ENCODE results near the gene ZNF593OS.

ZNF593OS gene

DNA sequence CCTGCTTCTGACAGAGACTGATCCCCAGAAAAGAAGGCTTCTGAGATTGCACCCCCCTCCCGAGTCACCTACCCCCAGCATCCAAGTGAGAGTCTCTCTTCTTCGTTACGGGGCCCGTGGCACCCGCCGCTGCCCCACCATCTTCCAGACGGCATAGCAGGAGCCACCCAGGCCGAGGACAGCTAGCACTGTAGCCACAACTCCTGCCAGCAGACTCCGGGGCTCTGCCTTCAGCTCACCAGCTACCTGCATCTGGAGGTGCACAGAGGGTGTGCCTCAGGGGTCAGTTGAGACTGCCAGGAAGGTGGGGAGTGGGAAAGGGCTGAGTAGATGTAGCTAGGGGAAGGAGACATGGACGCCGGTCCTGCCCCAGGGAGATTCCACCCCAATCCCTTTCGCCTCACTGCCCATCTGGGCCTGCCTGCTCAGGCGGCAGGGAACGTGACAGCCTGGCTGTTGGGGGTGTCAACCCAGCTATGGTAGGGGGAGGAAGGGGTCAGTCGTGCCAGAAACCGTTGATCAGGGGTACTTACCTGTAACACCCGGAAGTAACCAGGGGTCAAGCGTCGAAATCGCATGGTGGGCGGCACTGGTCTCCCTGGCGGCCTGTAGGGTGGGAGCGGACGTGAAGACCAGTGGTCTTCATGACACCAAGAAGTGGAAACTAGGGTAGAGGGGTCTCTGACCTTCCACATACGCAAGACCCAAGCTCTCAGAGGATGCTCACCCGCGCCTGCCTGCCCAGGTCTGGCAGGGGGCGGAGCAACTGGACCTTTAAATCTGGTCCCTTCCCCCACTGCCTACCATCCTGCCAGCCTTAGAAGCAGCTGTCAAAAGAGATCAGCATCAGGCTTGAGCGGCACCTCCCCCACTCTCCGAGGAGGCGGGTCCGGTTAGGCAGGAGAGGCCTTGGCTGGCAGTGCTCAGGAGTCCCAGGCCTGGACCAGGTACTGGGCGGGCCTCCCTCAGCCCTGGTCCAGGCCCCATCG, at the start of gene ZNF593OS:
ZNF593OS (minus strand) TSS at position 749 of the 989 bp plus-strand sequence; CDS start at position 578, 171 bp downstream.
- no peak for DNase-seq

DNA sequence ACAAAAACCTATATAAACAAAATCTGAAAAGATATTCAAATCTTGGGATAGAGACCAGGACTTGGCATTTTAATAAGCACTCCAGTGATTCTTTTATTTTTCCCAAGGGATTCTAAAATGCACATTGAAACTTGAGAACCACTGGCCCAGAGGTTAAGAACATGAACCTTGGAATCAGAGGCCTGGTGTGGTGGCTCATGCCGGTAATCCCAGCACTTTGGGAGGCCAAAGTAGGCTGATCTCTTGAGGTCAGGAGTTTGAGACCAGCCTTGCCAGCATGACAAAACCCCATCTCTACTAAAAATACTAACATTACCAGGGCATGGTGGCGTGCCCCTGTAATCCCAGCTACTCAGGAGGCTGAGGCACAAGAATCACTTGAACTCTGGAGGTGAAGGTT, 49.5 kb upstream of the ZNF593OS start:
- no peak for DNase-seq

DNA sequence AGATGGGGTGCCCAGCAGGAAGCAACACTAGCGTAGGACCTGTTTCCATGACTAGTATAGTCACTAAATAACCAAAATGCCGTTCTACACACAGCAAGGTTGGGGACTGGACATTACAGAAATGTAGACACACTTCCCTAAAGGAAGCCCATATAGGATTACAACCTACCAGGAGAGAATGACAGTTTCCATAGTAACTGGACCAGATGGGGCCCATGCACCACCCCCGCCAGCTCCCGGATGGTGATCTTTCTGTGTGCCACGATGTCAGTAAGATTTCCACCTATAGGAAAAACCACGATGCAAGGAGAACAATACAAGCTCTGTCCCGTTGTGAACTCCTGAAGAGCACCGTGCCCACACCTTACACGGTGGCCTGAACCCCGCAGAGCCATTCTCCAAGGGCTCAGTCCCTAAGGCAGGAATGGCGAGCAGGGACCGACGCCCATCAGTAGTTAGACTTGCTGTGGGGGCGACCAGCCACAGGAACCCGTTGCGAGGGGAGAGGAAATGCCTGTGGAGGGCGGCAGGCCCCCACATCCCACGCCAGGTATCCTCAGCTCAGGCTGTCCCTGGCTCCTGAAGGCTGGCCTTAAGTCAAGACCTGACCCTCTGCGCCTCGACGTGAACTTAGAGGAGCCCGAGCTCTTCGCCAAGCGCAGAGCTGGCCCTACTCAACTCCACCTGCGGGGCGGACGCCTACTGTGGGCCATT, 48.7 kb upstream of the ZNF593OS start:
- no peak for DNase-seq

DNA sequence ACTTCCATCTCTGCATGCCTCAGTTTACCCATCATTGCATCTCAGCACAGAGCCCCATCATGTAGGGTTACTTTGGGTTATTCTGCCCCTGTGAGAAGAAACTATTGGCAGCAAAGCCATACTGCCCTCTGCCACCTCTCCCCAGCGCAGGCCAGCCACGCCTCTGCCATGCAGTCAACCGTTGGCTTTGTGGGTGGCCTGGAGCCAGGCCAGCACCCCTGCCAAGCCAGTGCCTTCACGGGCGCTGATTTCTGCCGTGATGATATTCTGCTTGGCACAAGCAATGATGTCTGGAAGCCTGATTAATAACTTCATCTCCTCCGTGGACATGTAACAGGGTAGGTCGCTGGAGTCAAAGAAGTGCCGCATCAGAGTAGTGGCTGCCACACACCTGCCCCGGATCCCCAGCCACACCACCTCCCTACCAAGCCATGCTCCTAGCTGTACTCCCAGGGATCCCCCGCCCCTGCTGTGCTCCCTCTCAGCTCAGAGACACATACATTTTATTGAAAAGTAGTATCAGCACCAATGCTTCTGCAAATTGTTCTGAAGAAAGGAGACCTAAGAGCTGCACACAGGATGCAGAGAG, 47.4 kb upstream of the ZNF593OS start:
- DNase-seq = no peak

DNA sequence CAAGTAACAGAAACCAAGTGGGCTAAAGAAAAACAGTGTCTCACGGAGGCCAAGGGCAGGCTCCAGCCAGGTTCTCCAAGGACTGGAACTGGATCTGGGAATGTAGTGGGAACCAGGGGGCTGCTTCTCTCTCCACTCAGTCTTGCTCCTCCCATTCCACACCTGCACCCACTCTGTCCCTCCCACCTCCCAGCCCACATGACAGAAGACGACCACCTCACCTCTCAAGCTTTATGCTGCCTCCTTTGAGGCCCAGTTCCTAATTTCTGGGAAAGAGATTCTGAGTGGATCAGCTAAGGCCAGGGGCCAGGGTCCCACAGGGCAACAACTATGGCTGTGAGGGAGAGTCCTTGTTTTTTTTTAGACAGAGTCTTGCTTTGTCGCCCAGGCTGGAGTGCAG, 43.6 kb upstream of the ZNF593OS start:
- DNase-seq = no peak

DNA sequence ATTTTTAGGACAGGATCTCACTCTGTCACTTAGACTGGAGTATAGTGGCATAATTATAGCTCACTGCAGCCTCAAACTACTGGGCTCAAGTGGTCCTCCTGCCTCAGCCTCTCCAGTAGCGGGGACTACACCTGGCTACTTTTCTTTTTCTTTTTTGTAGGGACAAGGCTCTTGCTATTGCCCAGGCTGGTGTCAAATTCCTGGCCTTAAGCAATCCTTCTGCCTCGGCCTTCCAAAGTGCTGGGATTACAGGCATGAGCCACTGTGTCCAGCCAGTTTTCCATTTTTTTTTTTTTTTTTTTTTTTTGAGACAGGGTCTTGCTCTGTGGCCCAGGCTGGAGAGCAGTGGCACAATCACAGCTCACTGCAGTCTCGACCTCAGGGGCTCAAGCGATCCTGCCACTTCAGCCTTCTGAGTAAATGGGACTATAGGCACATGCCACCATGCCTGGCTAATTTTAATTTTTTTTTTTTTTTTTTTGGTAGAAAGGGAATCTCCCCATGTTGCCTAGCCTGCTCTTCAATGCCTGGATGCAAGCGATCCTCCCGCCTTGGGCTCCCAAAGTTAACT, 41.8 kb upstream of the ZNF593OS start:
- no peak for DNase-seq

DNA sequence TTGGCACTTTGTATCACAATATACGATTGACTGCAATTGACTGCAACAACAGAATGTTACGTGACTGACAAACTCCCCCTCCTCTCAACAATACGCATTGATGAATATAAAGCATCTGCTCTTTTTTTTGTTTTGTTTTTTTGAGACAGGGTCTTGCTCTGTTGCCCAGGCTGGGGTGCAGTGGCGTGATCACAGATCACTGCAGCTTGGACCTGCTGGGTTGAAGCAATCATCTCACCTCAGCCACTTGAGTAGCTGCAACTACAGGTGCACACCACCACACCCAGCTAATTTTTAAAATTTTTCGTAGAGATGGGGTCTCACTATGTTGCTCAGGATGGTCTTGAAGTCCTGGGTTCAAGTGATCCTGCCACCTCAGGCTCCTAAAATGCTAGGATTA, 41.1 kb upstream of the ZNF593OS start:
- no peak for DNase-seq

DNA sequence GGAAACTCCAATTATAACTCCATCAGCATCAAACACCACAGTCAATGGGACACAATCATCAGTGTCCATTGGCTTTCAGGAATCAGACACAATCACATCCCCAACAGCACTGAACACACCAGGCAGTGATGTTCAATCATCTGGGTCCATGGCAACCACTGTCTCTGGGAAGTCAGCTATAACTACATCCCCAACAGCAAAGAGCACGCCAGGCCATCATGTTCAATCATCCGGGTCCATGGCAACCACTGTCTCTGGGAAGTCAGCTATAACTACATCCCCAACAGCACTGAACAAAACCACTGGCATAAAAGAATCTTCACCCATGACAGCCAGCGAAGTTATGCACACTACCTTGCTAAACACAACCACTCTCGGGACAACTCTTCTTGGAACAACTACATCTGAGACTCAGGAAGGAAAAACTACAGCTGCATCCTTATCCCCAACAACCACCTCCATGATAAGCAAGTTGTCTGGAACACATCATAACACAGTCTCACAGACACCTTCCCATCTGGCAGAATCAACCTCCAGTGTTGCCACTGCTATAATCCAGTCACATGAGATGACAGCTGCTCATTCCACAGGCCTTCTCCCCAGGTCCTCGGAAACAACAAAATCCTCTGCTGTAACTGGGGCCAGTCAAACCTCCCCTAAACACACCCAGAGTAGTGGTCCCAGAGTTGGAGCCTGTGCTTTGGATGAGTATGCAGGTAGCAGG, 38.7 kb upstream of the ZNF593OS start:
- no peak for DNase-seq

DNA sequence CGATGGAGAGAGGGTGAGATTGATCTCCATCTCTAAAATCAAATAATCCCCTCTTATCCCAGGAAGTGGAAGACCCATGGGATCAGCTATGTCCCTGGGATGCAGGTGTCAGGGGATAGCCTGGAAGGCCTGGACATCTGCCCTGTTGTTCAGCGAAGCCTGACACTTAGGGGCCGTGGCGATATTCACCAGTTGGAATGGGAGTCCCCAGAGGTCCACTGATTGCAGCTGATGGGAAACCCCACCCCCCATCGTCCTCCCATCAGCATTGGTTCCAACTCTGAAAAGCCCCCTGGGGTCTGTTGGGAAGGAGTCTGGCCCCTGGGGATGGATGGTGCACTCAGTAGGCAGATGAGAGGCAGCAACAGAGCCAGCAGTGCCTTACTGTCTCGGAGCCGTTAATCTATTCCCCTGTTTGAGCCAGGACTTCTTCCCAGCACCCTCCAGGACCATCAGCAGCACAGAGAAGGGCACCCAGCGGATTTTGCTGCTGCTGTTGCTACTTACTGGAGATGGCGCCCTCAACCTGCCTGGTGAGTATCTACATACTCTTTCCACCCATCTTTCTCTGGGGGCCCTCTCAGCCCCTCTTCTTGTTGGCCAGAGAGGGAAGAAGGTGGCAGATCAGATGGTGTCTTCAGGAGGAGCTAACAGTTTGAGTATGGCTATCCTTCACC, 32.1 kb upstream of the ZNF593OS start:
- DNase-seq = no peak

DNA sequence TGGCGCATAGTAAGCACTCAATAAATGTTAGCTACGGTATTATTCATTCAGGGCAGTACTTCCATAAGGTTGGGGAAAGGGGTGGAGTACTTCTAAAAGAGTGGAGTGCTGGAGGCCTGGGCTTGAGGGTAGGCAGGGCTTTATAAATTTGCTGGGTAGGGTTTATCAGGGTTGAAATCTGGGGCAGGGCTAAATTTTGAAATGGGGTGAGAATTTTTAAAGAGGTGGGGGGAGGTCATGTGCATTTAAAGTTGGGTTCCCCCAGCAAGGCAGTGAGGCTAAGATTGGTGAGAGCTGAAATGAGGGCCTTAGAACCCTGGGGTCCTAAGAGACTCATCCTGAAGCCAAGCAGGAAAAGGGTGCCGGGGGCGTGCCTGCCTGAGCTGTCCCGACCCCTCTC, 28.8 kb upstream of the ZNF593OS start:
- DNase-seq = no peak

DNA sequence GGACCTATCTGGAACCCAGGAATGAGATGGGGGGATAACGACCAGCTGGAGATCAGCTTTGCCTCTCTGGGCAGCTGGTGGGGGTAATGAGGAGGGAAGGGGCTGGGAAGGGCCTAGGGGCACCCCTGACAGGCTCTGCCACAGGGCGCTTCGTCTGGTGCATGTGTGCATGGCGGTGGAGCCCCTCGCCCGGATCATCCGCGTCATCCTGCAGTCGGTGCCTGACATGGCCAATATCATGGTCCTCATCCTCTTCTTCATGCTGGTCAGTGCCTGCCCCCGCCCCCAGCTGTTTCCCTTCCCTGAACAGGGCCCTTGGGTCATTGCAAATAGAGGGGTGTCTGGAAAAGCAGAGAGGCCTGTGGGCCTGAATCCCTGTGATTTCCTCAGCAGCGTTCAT, 26.2 kb upstream of the ZNF593OS start:
- DNase-seq = no peak

DNA sequence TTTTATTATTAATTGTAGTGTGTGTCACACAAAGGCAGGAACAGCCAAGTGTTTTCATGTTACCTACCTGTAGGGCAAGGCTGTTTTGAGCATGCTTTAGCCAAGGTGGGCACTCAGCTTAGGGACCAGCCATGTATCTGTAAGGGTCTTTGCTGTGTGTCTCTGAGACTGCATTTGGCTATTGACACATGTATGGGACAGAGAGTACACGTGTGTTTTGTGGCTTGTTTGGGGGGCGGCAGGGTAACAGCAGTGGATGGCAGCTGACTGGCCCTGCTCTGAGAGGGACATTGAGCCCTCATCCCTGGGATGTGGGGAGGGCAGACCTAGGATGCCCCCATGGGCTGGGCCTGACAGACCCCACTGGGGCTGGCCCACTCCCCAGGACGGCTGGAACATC, 25.7 kb upstream of the ZNF593OS start:
- no peak for DNase-seq

DNA sequence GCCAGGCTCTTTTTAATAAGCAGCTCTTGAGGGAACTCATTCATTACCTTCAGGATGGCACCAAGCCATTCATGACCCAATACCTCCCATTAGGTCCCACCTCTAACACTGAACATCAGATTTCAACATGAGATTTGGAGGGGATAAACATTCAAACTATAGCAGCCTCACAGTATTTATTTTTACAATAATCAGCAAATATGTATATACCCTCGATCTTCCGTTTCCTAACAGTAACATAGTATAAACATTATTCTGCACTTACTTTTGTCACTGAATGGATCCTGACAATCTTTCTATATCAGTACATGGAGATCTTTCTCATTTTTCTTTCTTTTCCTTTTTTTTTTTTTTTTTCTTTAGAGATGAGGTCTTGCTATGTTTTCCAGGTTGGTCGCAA, 24.2 kb upstream of the ZNF593OS start:
- DNase-seq = no peak

DNA sequence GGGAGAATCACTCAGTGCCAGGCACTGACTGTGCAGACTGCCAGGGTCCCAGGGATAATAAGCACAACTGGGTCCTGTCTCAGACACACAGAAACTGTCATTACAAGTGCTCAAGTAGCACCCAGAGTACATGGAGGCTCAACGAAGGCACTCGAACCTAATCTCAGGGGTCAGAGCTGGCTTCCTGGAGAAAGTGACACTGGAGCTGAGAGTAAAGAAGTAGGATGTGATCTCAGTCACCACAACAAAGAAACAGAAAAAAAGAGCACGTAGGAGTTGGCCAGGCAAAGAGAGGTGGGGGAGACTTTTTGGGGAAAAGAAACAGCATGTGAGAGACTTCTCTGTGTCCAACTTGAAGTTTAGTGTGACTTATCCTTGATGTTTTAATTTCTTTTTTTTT, 20.1 kb upstream of the ZNF593OS start:
- DNase-seq = no peak

DNA sequence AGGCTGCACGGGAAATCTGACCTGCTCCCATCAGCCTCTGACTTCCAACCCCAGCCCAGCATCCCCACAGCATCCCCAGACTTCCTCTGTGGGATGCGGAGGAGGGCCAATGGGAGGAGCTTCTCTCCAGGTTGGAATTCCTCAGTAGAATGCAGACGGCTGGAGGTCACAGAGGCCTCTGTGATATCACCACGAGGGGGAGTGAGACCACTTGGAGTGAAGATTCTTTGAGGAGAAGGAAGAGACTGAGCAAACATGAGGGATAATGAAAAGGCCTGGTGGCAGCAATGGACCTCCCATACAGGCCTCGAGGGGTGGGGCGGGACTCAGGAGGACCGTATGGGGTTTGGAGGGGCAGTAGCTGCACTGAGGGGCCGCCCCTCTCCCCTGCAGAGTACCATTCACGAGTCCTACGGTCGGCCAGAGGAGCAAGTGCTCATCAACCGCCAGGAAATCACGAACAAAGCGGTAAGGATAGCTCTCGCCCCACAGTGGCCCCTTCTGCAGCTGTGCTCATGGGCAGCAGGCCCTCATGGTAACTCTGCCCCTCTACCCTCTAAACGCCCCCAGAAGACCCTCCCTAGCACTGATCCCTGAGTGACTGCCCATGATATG, 18.8 kb upstream of the ZNF593OS start, which contains the start of gene CATSPER4:
CATSPER4 (plus strand) TSS at position 230 of the 615 bp plus-strand sequence; CDS start at position 256, 26 bp downstream.
- peak; percentile 16 for DNase-seq

DNA sequence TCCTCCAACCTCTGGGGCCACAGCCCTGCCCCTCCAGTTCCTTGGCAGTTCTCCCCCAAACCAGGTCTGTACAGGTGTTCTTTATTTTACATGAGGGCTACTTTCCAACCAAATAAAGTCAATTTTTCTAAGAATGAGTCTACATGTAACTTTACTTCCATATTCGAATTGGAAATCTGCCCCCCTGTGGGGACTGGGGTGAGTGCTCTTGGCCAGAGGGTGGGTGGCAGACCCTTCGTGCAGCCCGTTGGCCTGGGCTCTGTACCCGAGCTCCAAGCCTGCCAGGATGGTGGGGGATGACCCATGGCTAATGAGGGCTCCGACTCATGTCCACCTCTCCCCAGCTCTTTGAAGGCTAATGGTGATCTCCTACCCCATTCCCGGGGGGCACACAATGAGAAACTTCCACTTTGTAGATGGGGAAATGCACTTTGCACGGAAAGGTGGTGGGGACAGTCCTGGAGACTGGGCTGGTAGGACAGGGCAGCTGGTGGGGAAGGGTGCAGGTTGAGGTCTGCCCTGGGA, 18.2 kb upstream of the ZNF593OS start:
- no peak for DNase-seq

DNA sequence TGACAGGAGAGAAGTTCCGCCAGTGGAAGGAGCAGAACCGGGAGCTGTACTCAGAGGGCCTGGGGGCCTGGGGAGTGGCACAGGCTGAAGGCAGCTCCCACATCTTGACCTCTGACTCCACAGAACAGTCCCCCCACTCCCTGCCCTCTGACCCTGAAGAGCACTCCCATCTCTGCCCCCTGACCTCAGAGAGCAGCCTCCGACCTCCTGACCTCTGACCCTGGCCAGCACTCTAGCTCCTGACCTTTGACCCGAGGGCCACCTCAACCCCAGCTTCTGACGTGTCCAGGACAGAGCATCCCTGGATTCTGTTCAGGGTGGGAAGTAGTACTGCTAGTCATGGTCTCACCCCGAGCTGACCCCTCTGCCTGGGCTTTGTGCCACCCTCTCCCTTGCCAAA, 17.7 kb upstream of the ZNF593OS start:
- DNase-seq = no peak

DNA sequence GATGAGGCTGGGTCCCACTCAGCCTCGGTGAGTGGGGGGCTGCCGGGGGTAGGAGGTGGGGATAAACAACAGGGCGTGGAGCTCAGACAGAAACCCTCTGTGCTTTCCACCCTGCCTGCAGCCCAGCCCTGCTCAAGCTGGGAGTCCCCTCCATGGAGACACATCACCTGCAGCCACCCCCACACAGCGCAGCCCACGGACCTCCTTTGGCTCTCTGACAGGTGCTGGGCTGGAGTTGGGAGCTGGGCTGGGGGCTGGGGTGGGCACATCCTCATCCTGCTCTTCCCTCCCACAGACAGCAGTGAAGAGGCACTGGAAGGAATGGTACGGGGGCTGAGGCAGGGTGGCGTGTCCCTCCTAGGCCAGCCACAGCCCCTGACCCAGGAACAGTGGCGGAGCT, 16.8 kb upstream of the ZNF593OS start:
- no peak for DNase-seq

DNA sequence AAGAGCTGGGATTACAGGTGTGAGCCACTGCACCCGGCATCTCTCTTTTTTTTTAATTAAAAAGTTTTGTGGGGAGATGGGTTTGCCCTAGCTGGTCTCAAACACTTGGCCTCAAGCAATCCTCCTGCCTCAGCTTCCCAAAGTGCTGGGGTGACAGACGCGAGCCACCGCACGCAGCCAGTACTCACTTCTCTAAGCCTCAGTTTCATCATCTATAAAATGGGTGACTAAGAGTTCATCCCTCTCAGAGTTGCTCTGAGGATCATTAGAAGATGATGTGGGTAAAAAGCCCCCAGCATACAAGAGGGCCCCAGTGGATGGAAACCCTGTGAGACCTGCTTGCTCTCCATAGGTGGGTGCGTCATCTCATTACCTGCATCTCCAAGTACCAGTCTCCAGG, 16.2 kb upstream of the ZNF593OS start:
- no peak for DNase-seq

DNA sequence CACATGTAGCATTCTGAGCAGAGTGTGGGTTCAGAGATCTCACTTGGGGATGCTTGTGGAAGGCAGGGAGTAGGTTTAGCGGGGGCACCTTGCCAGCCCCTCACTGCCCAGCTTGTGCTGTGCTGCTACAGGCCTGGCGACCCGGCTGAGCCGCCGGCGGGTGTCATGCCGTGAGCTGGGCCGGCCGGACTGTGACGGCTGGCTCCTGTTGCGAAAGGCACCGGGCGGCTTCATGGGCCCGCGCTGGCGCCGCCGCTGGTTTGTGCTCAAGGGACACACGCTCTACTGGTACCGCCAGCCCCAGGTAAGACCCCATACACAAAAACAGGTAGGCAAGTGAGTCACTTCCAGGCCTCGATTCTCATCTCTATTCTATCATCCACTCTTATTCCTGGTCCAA, 13.3 kb upstream of the ZNF593OS start:
- no peak for DNase-seq

DNA sequence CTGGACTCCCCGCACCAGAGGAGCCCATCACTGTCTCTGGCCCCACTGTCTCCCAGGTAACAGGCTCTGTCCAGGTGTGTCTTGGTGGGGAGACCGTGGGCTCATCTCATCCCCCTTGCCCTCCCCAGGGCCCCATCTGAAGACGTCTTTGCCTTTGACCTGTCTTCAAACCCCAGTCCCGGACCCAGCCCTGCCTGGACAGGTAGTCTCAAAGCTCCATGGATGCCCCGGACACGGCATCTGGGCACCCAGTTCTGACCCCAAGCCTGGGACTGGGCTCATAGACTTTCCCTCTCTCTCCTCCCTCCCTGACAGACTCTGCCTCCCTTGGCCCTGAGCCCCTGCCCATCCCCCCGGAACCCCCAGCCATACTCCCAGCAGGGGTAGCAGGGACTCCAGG, 12.5 kb upstream of the ZNF593OS start:
- no peak for DNase-seq
